ENCODE measurements around the gene TLDC2. TPM values are rescaled to one million over a fixed set of nuclear protein-coding genes. Genes with fewer than 3 reads are reported as not detected.
A peak's percentile ranks its signal among the peaks of the same experiment; 100 is the strongest.

TLDC2 gene
- total and polyA plus RNA-seq, 2 of the 8 experiments (the other 6 are each of a cell fraction or from before 2014, with no cell fraction given) = 0.29 to 0.34 TPM

DNA sequence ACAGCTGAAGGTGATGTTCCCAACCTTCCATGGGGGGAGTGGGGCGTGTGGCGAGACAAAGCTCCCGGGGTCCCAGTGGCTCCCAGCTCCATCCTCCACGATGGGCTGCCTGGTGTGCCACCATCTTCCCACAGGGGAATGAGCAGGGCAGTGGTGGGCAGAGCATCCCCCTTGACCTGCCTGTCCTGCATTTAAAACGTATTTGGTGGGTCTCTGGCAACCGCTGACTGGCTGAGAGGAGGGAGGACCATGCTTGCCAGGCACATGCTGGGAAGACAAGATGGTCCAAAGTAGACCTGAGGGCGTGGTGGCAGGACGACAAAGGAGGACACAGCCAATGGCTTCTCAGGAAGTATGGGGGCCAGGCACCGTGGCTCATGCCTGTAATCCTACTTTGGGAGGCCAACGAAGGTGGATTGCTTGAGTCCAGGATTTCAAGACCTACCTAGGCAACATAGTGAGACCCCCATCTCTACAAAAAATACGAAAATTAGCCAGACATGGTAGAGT lies 4.9 kb downstream of the TLDC2 start:
- no peak overlapping the region for H2BK120ac ChIP-seq (replicated peaks; ENCODE audit: low read depth, low read length)
- no peak overlapping the region for H3K4me2 ChIP-seq (ENCODE audit: insufficient read depth in 1 of 2, low read depth in 2 of 2, low read length in 2 of 2)
- no peak overlapping the region for H3K27ac ChIP-seq (ENCODE audit: low read depth, low read length)
- no peaks in the 10 kb centered on the region for H3K36me3 ChIP-seq (ENCODE audit: control insufficient read depth in 2 of 4, insufficient read depth in 4 of 4, low read length in 3 of 4)
- TF ChIP-seq CHD2 (IDR thresholded peaks at IDR 0.05; ENCODE audit: low read length) (no peak), YY1 (IDR thresholded peaks at IDR 0.05; ENCODE audit: low read depth, low read length) (no peak), EGR1 (IDR thresholded peaks at IDR 0.05; ENCODE audit: borderline replicate concordance, low read depth, low read length) (no peak), SUZ12 (IDR thresholded peaks at IDR 0.05; ENCODE audit: low read length) (no peak), SP2 (IDR thresholded peaks at IDR 0.05; ENCODE audit: low read length) (no peak), GTF2F1 (IDR thresholded peaks at IDR 0.05; ENCODE audit: borderline replicate concordance, low read depth, low read length) (no peak), EP300 (IDR thresholded peaks at IDR 0.05; ENCODE audit: borderline replicate concordance in 1 of 2, low read depth in 2 of 2, low read length in 2 of 2) (no peak)
- H4K20me1 ChIP-seq (replicated peaks in 1 of 2; ENCODE audit: control insufficient read depth in 1 of 2, insufficient read depth in 2 of 2, low read length in 2 of 2) = no peaks in the 10 kb centered on the region
- no peak overlapping the region for H3K4me3 ChIP-seq (ENCODE audit: extremely low read depth in 1 of 4, insufficient read depth in 2 of 4, low read depth in 3 of 4, low read length in 4 of 4)
- CTCF ChIA-PET (ENCODE audit: partially characterized antibody) = interaction anchor here (0.5 to 4.4 kb wide), 6 partner anchors 11 to 248 kb away, joined by 3 to 17 read pairs (median 3); no protein-coding TSS in a partner anchor
- POLR2A ChIA-PET (ENCODE audit: partially characterized antibody) = interaction anchor here (0.6 to 0.9 kb wide), 2 partner anchors 8 to 185 kb away, joined by 3 read pairs; no protein-coding TSS in a partner anchor
- no peaks in the 10 kb centered on the region for H3K79me1 ChIP-seq (ENCODE audit: low read depth, low read length)
- H4K5ac ChIP-seq (ENCODE audit: insufficient read length, low read depth, low read length) = no peak overlapping the region
- H4K8ac ChIP-seq (ENCODE audit: extremely low read depth, insufficient read depth, low read length) = no peak overlapping the region; the same call in 1 of the 2 replicates
- no peak overlapping the region for H3K18ac ChIP-seq (ENCODE audit: extremely low read depth, low read length)
- H3K9me3 ChIP-seq (ENCODE audit: insufficient read depth in 2 of 2, low read depth in 1 of 2, low read length in 1 of 2) = no peaks in the 10 kb centered on the region
- FAIRE-seq (no peak), DNase-seq (ENCODE audit: low read depth in 1 of 2, low spot score in 2 of 2) (no peak)
- H3K79me2 ChIP-seq (ENCODE audit: control insufficient read depth in 1 of 2, insufficient read depth in 2 of 2, low read length in 2 of 2) = no peaks in the 10 kb centered on the region
- 90% methylated on average over 11 of the region's 11 CpGs; no CpG with 5 or more reads in 1 of the 2 experiments for WGBS, 2 experiments (ENCODE audit: extremely low coverage in 1 of 2, insufficient coverage in 1 of 2, insufficient read length in 1 of 2, insufficient replicate concordance in 2 of 2, low coverage in 1 of 2, low lambda C conversion rate in 2 of 2, missing lambda C conversion rate in 1 of 2)
- no peak overlapping the region for H2AFZ ChIP-seq (ENCODE audit: low read length)
- H3K23ac ChIP-seq (ENCODE audit: insufficient read length) = no peak overlapping the region
- H3K14ac ChIP-seq (ENCODE audit: insufficient read length) = no peak overlapping the region
- peak overlapping the region; percentile 25 for H4K91ac ChIP-seq (replicated peaks; ENCODE audit: insufficient read length, low read length)
- H3K9ac ChIP-seq (replicated peaks in 1 of 4; ENCODE audit: extremely low read depth in 1 of 4, low read depth in 3 of 4, low read length in 3 of 4) = no peak overlapping the region
- H3K4ac ChIP-seq (replicated peaks; ENCODE audit: insufficient read length, low read depth, low read length) = no peak overlapping the region
- H2BK5ac ChIP-seq (ENCODE audit: low read depth, low read length) = no peak overlapping the region
- no peaks in the 10 kb centered on the region; a peak in 1 of 7 replicates for H3K27me3 ChIP-seq (replicated peaks in 1 of 4; ENCODE audit: control insufficient read depth in 3 of 4, extremely low read depth in 1 of 4, insufficient read depth in 3 of 4, low read length in 3 of 4)
- no peak overlapping the region for H2BK20ac ChIP-seq (ENCODE audit: low read length)
- H3K4me1 ChIP-seq (replicated peaks in 1 of 4; ENCODE audit: control insufficient read depth in 3 of 4, insufficient read depth in 4 of 4, low read length in 3 of 4) = peaks cover 0 to 3% (median under 1%) of the 10 kb centered on the region in 4 experiments; a peak in 3 of 7 replicates
- no peak overlapping the region for H3K56ac ChIP-seq (replicated peaks; ENCODE audit: insufficient read length, low read depth, low read length)
- H2BK12ac ChIP-seq (ENCODE audit: low read depth, low read length) = no peak overlapping the region
- no peak overlapping the region for H2BK15ac ChIP-seq (ENCODE audit: low read length)
- H2AK5ac ChIP-seq (ENCODE audit: low read depth, low read length) = no peak overlapping the region
- no peaks in the 10 kb centered on the region; the same call in 1 of the 2 replicates for H3K23me2 ChIP-seq (ENCODE audit: low read depth, low read length)

All from H1 (cell line).